HG03039 (cell line): Measurements from ENCODE around the gene NSMCE3.
"Not testable (repeated sequence)": the region's sequence is repeated elsewhere in the genome, so short reads cannot be mapped to it uniquely, and the experiment has no call there.

Source experiments
- ATAC-seq: cut with Tn5 transposase; IDR thresholded peaks from one replicate; pipeline ENCODE4 v1.9.1; 2021; ENCODE audit warnings: mild to moderate bottlenecking, moderate library complexity; ENCODE audit not compliant: unreplicated experiment

Gene NSMCE3

GRCh38 chr15:29270169-29270955, 740 bp upstream of the NSMCE3 start:
- ATAC-seq, result peak; percentile 13

GRCh38 chr15:29268706-29269484, 727 bp downstream of the NSMCE3 start:
- peak; percentile 16 for ATAC-seq

- ATAC-seq, result no peak
Observed at GRCh38 chr15:29266052-29266582, 3.5 kb downstream of the NSMCE3 start.

GRCh38 chr15:29263289-29263688, 6.3 kb downstream of the NSMCE3 start:
- ATAC-seq, result no peak

- ATAC-seq, result no peak
Observed at GRCh38 chr15:29262738-29263137, 6.9 kb downstream of the NSMCE3 start.

GRCh38 chr15:29260896-29261295, 8.7 kb downstream of the NSMCE3 start:
- no peak for ATAC-seq

GRCh38 chr15:29259233-29259632, 10.4 kb downstream of the NSMCE3 start:
- ATAC-seq, result no peak

GRCh38 chr15:29252234-29252633, 17.4 kb downstream of the NSMCE3 start:
- no peak for ATAC-seq

- ATAC-seq, result no peak
Observed at GRCh38 chr15:29244544-29244943, 25.1 kb downstream of the NSMCE3 start.

GRCh38 chr15:29244123-29244522, 25.5 kb downstream of the NSMCE3 start:
- ATAC-seq, result no peak

- ATAC-seq, result no peak
Observed at GRCh38 chr15:29242456-29243242, 27.0 kb downstream of the NSMCE3 start.

- ATAC-seq, result no peak
Observed at GRCh38 chr15:29241207-29241606, 28.4 kb downstream of the NSMCE3 start.

- no peak for ATAC-seq
Observed at GRCh38 chr15:29239395-29239794, 30.2 kb downstream of the NSMCE3 start.

- ATAC-seq, result no peak
Observed at GRCh38 chr15:29233566-29233965, 36.1 kb downstream of the NSMCE3 start.

GRCh38 chr15:29226436-29227208, 43.0 kb downstream of the NSMCE3 start:
- no peak for ATAC-seq

- ATAC-seq, result no peak
Observed at GRCh38 chr15:29225534-29226234, 43.9 kb downstream of the NSMCE3 start.

- ATAC-seq, result not testable (repeated sequence)
Observed at GRCh38 chr15:29224987-29225363, 44.6 kb downstream of the NSMCE3 start.

- not testable (repeated sequence) for ATAC-seq
Observed at GRCh38 chr15:29224235-29224986, 45.2 kb downstream of the NSMCE3 start.

- no peak for ATAC-seq
Observed at GRCh38 chr15:29223640-29224039, 46.0 kb downstream of the NSMCE3 start.
